HT1080 (cell line): ENCODE results near the gene MYO5B. TPM values are rescaled to one million over a fixed set of nuclear protein-coding genes. Genes with fewer than 3 reads are reported as not detected.
A peak's percentile ranks its signal among the peaks of the same experiment; 100 is the strongest.

Experiments
- DNase-seq: peaks from one replicate; pipeline ENCODE4 v3.0.0-alpha.2; 2015; ENCODE audit warnings: low read depth
- total RNA-seq: library from RNA; depleted of rRNA; stranded (reverse); fragments of >200 nt; shearing (Covaris generic); gene quantifications from 2 replicates; pipeline ENCODE4 v1.2.3, GENCODE V29; 2014

MYO5B gene
- total RNA-seq, 1 experiment from 2014 or later, result 16.2 TPM

- DNase-seq, result no peak
These were observed 5.8 kb downstream of the MYO5B start for GRCh38 chr18:50189160-50189559.

GRCh38 chr18:50188652-50189051 lies 6.3 kb downstream of the MYO5B start:
- no peak for DNase-seq

- DNase-seq, result no peak
These were observed 7.3 kb downstream of the MYO5B start for GRCh38 chr18:50187659-50188058.

GRCh38 chr18:50186385-50186784 lies 8.6 kb downstream of the MYO5B start:
- DNase-seq, result no peak

- DNase-seq, result peak; percentile 89
These were observed 11.4 kb downstream of the MYO5B start for GRCh38 chr18:50183556-50183955.

DNA sequence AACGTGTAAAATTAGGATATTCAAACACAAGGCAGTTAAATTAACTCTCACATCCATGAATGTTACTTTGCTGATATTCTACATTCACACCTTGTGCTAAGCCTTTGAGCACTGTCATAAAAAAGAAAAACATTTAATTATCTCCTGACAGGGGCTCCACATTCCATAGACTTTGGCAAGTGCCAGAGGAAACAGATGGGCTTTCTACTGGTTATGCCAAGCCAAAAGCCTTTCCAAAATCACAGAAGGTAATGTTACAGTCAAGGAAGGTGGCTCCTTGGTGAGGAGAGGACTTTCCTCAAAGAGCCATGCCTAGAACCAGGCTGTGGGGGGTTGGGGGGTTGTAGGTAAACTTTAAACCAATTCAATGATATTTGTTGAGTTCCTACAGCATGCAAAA lies 12.4 kb downstream of the MYO5B start:
- no peak for DNase-seq

DNA sequence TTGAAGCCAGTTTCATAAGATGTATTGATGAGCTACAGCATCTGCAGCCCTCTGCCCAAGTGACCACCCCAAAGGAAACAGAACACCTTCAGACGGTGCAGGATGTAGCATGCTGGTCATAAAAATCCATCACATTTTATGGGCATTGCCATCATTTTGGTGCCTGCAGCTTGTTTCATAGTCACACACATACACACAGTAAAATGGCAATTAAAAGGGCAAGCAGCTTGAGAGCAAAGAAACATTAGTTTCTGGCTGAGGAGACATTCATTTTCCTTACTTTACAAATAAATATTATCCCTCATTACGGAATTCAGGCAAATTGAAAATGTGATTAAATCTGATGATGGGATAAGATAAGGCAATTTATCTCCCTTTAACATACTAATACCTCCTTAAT lies 13.4 kb downstream of the MYO5B start:
- no peak for DNase-seq

GRCh38 chr18:50179465-50179864 lies 15.5 kb downstream of the MYO5B start:
- no peak for DNase-seq

GRCh38 chr18:50177294-50177992 lies 17.5 kb downstream of the MYO5B start:
- DNase-seq, result no peak

DNA sequence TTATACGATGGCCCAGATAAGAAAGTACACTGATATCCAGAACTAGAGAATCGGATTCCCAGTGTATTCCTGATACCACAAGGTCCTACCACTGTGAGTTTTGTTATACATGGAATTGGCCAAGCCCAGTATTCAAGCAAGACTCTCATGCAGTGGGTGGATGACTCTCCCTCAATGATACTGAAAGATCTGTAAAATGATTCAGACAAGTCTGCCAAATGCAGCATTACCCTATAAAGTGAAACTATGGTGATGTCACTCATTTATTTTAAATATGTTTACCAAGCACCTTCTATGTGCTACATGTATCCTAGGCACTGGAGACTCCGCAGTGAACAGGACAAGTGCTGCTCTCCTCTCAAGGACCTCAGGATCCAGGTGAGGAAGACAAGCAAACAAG lies 22.6 kb downstream of the MYO5B start:
- no peak for DNase-seq

GRCh38 chr18:50171406-50171805 lies 23.5 kb downstream of the MYO5B start:
- DNase-seq, result no peak

GRCh38 chr18:50170004-50170403 lies 24.9 kb downstream of the MYO5B start:
- no peak for DNase-seq

- no peak for DNase-seq
These were observed 25.8 kb downstream of the MYO5B start for GRCh38 chr18:50169149-50169548.

GRCh38 chr18:50167966-50168365 lies 27.0 kb downstream of the MYO5B start:
- no peak for DNase-seq

- no peak for DNase-seq
These were observed 28.0 kb downstream of the MYO5B start for GRCh38 chr18:50166901-50167300.

GRCh38 chr18:50163505-50163904 lies 31.4 kb downstream of the MYO5B start:
- DNase-seq, result no peak

GRCh38 chr18:50162486-50163304 lies 32.3 kb downstream of the MYO5B start:
- DNase-seq, result peak; percentile 59

- no peak for DNase-seq
These were observed 33.2 kb downstream of the MYO5B start for GRCh38 chr18:50161597-50162205.

DNA sequence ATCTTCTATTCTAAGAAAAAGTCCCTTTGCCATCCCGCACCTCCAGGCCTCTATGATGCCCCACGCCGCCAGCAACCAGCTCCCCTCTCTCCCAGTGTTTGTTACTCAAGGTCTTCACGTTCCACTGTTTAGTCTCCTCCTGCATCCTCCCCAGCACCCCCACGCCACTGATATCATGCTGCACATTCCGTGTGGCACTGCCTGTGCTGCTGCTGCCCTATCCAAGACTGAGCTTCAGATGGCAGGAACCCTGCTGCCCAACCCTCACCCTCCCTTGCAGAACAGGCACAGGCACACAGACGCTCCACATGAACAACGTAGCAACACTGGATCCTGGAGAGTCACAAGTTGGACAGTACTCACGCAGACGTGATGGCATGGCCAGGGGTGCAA lies 35.3 kb downstream of the MYO5B start:
- DNase-seq, result no peak

DNA sequence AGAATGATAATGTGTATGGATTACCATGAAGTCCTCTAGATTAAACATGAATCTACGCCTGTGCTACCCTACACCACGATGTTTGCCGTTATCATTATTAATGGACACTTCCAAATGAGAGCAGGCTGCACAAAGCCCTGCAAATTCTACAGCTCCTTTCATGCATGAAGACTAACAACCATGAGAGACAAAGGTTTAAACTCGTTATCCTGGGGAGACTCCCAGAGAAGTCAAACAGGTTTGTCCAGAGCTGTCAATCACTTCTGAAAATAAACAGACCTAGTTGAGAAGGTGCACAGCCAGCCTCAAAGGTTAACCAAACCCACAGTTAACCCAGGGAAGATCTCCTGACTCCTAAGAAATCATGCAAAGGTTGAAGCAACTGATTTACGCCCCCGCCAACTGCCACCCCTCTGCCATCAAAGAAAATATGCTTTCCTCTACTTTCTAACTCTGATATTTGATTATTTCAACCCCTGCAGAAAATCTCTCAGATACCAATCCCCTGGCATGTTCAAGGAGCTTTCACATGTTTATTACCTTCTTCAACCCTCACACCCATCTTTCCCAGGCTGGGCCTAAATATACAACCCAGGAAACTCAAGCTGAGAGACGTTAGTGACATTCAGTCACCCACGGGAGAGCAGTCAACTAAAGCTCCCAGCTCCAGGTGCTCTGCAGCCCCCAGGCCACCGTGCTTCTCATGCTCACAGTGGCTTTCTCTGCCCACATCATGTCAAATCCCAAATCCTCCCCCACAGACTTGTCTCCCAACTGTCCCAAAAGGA lies 35.9 kb downstream of the MYO5B start:
- DNase-seq, result no peak

DNA sequence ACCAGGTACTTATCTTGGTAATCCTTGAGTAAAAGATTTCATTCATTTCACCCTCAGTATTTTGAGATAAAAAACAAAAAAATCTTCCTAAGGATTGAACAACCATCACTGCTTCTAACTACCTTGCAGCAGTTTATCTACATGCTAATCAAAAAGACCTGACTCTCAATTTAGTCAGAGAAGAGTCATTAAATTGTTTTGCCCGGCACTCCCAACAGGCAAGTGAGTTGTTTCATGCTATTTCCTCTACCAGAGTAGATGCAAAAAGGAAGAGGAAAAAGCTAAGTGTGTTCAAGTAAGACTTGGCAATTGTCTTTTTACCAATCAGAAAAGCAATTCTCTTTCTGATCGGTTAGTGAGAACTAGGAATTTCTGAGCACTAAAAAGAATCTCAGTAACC lies 39.5 kb downstream of the MYO5B start:
- DNase-seq, result no peak

DNA sequence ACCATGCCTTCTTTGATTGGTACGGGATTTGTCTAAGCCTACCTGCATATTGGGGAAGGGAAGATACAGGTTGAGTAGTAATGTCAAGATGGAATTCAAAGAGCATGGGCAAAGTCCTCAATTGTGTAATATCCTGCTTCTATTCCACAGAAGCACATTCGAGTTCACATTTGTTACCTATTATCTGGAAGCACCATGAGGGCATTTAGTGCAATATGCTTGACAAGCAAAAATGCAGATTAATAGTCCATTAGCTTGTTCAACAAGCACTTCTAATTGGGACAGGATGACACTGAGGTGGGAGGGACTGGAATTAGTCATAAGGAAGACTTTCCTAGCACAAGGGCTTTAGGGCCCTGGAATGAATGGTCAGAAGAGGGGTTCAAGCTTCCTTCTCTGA lies 40.5 kb downstream of the MYO5B start:
- no peak for DNase-seq
